Measurements from ENCODE around the gene TUBB2A.
"Not testable (repeated sequence)": the region's sequence is repeated elsewhere in the genome, so short reads cannot be mapped to it uniquely, and the experiment has no call there.

Gene TUBB2A
- total RNA-seq = 7.7 to 51.6 (median 12.4) reads per million in 9 experiments

- DNase-seq = peak; percentile 90 to 94 (median 90)
- peak within 1 kb of the TSS; percentile 85 to 91 for H3K4me3 Mint-ChIP-seq
- peaks cover 24 to 27% of the 10 kb centered on the region in 2 donors for H3K4me1 Mint-ChIP-seq (ENCODE audit: low read depth in 2 of 2)
- H3K27me3 Mint-ChIP-seq = peaks cover 5 to 9% of the 10 kb centered on the region in 2 donors
- H3K9me3 Mint-ChIP-seq = no peaks in the 10 kb centered on the region
- H3K27ac Mint-ChIP-seq = peak within 1 kb of the TSS; percentile 85 to 91
- peaks cover 24% of the 10 kb centered on the region for H3K36me3 Mint-ChIP-seq (ENCODE audit: insufficient read depth)
- peak; percentile 70 for ATAC-seq (replicated peaks)
Observed at GRCh38 chr6:3157131-3157933, at the start of gene TUBB2A. TSS of gene TUBB2A (minus strand) at chr6:3157544. CDS start at chr6:3157463, 81 bp downstream.

GRCh38 chr6:3206339-3207015 is 49.1 kb upstream of the TUBB2A start:
- DNase-seq (no peak), ATAC-seq (replicated peaks) (no peak)
- no peak overlapping the region for H3K4me3 Mint-ChIP-seq
- H3K9me3 Mint-ChIP-seq = no peaks in the 10 kb centered on the region
- peaks cover 3% of the 10 kb centered on the region for H3K36me3 Mint-ChIP-seq (ENCODE audit: insufficient read depth)
- no peak overlapping the region for H3K27ac Mint-ChIP-seq
- H3K4me1 Mint-ChIP-seq (ENCODE audit: low read depth in 2 of 2) = peaks cover 9 to 17% of the 10 kb centered on the region in 2 donors
- peaks cover 39 to 60% of the 10 kb centered on the region in 2 donors for H3K27me3 Mint-ChIP-seq

- H3K27ac Mint-ChIP-seq = no peak overlapping the region
Observed at GRCh38 chr6:3205913-3206312, 48.6 kb upstream of the TUBB2A start.

GRCh38 chr6:3204921-3205320 is 47.6 kb upstream of the TUBB2A start:
- no peak overlapping the region for H3K4me3 Mint-ChIP-seq
- ATAC-seq (replicated peaks) = no peak

More at GRCh38 chr6:3205913-3206312, 48.6 kb upstream of the TUBB2A start:
- Mint-ChIP-seq H3K4me3 (no peak overlapping the region), H3K27me3 (peaks cover 42 to 60% of the 10 kb centered on the region in 2 donors), H3K9me3 (no peaks in the 10 kb centered on the region), H3K36me3 (ENCODE audit: insufficient read depth) (peaks cover 2% of the 10 kb centered on the region), H3K4me1 (ENCODE audit: low read depth in 2 of 2) (peaks cover 9 to 17% of the 10 kb centered on the region in 2 donors)
- ATAC-seq (replicated peaks) (no peak), DNase-seq (no peak)

GRCh38 chr6:3202999-3203696 is 45.8 kb upstream of the TUBB2A start:
- Mint-ChIP-seq H3K9me3 (no peaks in the 10 kb centered on the region), H3K27ac (no peak overlapping the region), H3K4me3 (no peak overlapping the region), H3K27me3 (peaks cover 41 to 71% of the 10 kb centered on the region in 2 donors), H3K4me1 (ENCODE audit: low read depth in 2 of 2) (no peaks in the 10 kb centered on the region), H3K36me3 (ENCODE audit: insufficient read depth) (peaks cover 2% of the 10 kb centered on the region)
- DNase-seq (no peak), ATAC-seq (replicated peaks) (no peak)

More at GRCh38 chr6:3204921-3205320, 47.6 kb upstream of the TUBB2A start:
- H3K36me3 Mint-ChIP-seq (ENCODE audit: insufficient read depth) = peaks cover 2% of the 10 kb centered on the region
- H3K27ac Mint-ChIP-seq = no peak overlapping the region
- no peaks in the 10 kb centered on the region for H3K9me3 Mint-ChIP-seq
- peaks cover 52 to 69% of the 10 kb centered on the region in 2 donors for H3K27me3 Mint-ChIP-seq
- H3K4me1 Mint-ChIP-seq (ENCODE audit: low read depth in 2 of 2) = peaks cover 9 to 17% of the 10 kb centered on the region in 2 donors
- DNase-seq = no peak

- peaks cover 2% of the 10 kb centered on the region for H3K36me3 Mint-ChIP-seq (ENCODE audit: insufficient read depth)
- H3K27ac Mint-ChIP-seq = no peak overlapping the region
- H3K9me3 Mint-ChIP-seq = no peaks in the 10 kb centered on the region
- no peak for ATAC-seq (replicated peaks)
- H3K27me3 Mint-ChIP-seq = peaks cover 31 to 54% of the 10 kb centered on the region in 2 donors
- H3K4me3 Mint-ChIP-seq = no peak overlapping the region
- H3K4me1 Mint-ChIP-seq (ENCODE audit: low read depth in 2 of 2) = no peaks in the 10 kb centered on the region
- no peak for DNase-seq
Observed at GRCh38 chr6:3201388-3201787, 44.0 kb upstream of the TUBB2A start.

- ATAC-seq (replicated peaks) = no peak
Observed at GRCh38 chr6:3200682-3201081, 43.3 kb upstream of the TUBB2A start.

GRCh38 chr6:3199382-3199781 is 42.0 kb upstream of the TUBB2A start:
- ATAC-seq (replicated peaks) = no peak
- Mint-ChIP-seq H3K4me1 (ENCODE audit: low read depth in 2 of 2) (no peaks in the 10 kb centered on the region), H3K27ac (no peak overlapping the region), H3K27me3 (peaks cover 25 to 40% of the 10 kb centered on the region in 2 donors), H3K36me3 (ENCODE audit: insufficient read depth) (peaks cover 2% of the 10 kb centered on the region), H3K4me3 (no peak overlapping the region), H3K9me3 (no peaks in the 10 kb centered on the region)
- DNase-seq = no peak

More at GRCh38 chr6:3200682-3201081, 43.3 kb upstream of the TUBB2A start:
- H3K27ac Mint-ChIP-seq = no peak overlapping the region
- peaks cover 2% of the 10 kb centered on the region for H3K36me3 Mint-ChIP-seq (ENCODE audit: insufficient read depth)
- H3K27me3 Mint-ChIP-seq = peaks cover 25 to 47% of the 10 kb centered on the region in 2 donors
- H3K4me3 Mint-ChIP-seq = no peak overlapping the region
- H3K9me3 Mint-ChIP-seq = no peaks in the 10 kb centered on the region
- H3K4me1 Mint-ChIP-seq (ENCODE audit: low read depth in 2 of 2) = no peaks in the 10 kb centered on the region
- DNase-seq = no peak

- not testable (repeated sequence) for H3K4me1 Mint-ChIP-seq (ENCODE audit: low read depth in 2 of 2); DNase-seq; H3K9me3 Mint-ChIP-seq; ATAC-seq (replicated peaks); H3K4me3 Mint-ChIP-seq; H3K27ac Mint-ChIP-seq; H3K36me3 Mint-ChIP-seq (ENCODE audit: insufficient read depth)
- H3K27me3 Mint-ChIP-seq = peaks cover 16 to 26% of the 10 kb centered on the region in 2 donors
Observed at GRCh38 chr6:3197734-3198133, 40.4 kb upstream of the TUBB2A start.

GRCh38 chr6:3196770-3197169 is 39.4 kb upstream of the TUBB2A start:
- no peaks in the 10 kb centered on the region for H3K36me3 Mint-ChIP-seq (ENCODE audit: insufficient read depth)
- no peak for ATAC-seq (replicated peaks)
- H3K4me3 Mint-ChIP-seq = no peak overlapping the region
- H3K9me3 Mint-ChIP-seq = no peaks in the 10 kb centered on the region
- DNase-seq = no peak
- H3K27ac Mint-ChIP-seq = no peak overlapping the region
- no peaks in the 10 kb centered on the region for H3K4me1 Mint-ChIP-seq (ENCODE audit: low read depth in 2 of 2)
- H3K27me3 Mint-ChIP-seq = peaks cover 17 to 20% of the 10 kb centered on the region in 2 donors

- Mint-ChIP-seq H3K9me3 (no peaks in the 10 kb centered on the region), H3K27ac (no peak overlapping the region), H3K4me1 (ENCODE audit: low read depth in 2 of 2) (no peaks in the 10 kb centered on the region), H3K27me3 (peaks cover 14 to 20% of the 10 kb centered on the region in 2 donors), H3K36me3 (ENCODE audit: insufficient read depth) (no peaks in the 10 kb centered on the region), H3K4me3 (no peak overlapping the region)
- DNase-seq = no peak
- ATAC-seq (replicated peaks) = no peak
Observed at GRCh38 chr6:3195695-3196497, 38.6 kb upstream of the TUBB2A start.

GRCh38 chr6:3195420-3195694 is 38.0 kb upstream of the TUBB2A start:
- Mint-ChIP-seq H3K36me3 (ENCODE audit: insufficient read depth) (no peaks in the 10 kb centered on the region), H3K27ac (no peak overlapping the region)
- ATAC-seq (replicated peaks) = no peak

More at GRCh38 chr6:3195420-3195694, 38.0 kb upstream of the TUBB2A start:
- Mint-ChIP-seq H3K4me1 (ENCODE audit: low read depth in 2 of 2) (no peaks in the 10 kb centered on the region), H3K9me3 (no peaks in the 10 kb centered on the region), H3K27me3 (peaks cover 10 to 21% of the 10 kb centered on the region in 2 donors), H3K4me3 (no peak overlapping the region)
- no peak for DNase-seq
